HG03025 (cell line): ENCODE results near the gene CEMIP.

Source experiments
- ATAC-seq: cut with Tn5 transposase; IDR thresholded peaks from one replicate; pipeline ENCODE4 v1.9.1; 2021; ENCODE audit warnings: mild to moderate bottlenecking, moderate library complexity; ENCODE audit not compliant: unreplicated experiment, low FRiP score

The CEMIP gene

GRCh38 chr15:80880086-80880485 lies 100.9 kb downstream of the CEMIP start:
- no peak for ATAC-seq

GRCh38 chr15:80883641-80884040 lies 104.5 kb downstream of the CEMIP start:
- no peak for ATAC-seq

- ATAC-seq, result no peak
Observed at GRCh38 chr15:80885016-80885579, 105.9 kb downstream of the CEMIP start.

GRCh38 chr15:80887148-80887547 lies 108.0 kb downstream of the CEMIP start:
- ATAC-seq, result no peak

GRCh38 chr15:80888846-80889245 lies 109.7 kb downstream of the CEMIP start:
- ATAC-seq, result no peak

- ATAC-seq, result no peak
Observed at GRCh38 chr15:80890341-80891005, 111.3 kb downstream of the CEMIP start.

- no peak for ATAC-seq
Observed at GRCh38 chr15:80891006-80891405, 111.8 kb downstream of the CEMIP start.

GRCh38 chr15:80892414-80892813 lies 113.2 kb downstream of the CEMIP start:
- no peak for ATAC-seq

GRCh38 chr15:80893777-80894176 lies 114.6 kb downstream of the CEMIP start:
- ATAC-seq, result no peak

GRCh38 chr15:80895091-80895490 lies 115.9 kb downstream of the CEMIP start:
- ATAC-seq, result no peak

- ATAC-seq, result no peak
Observed at GRCh38 chr15:80895965-80896364, 116.8 kb downstream of the CEMIP start.

- ATAC-seq, result no peak
Observed at GRCh38 chr15:80898040-80898439, 118.9 kb downstream of the CEMIP start.

- no peak for ATAC-seq
Observed at GRCh38 chr15:80902298-80902801, 123.2 kb downstream of the CEMIP start.

GRCh38 chr15:80904998-80905397 lies 125.8 kb downstream of the CEMIP start:
- ATAC-seq, result no peak

GRCh38 chr15:80906159-80906766 lies 127.1 kb downstream of the CEMIP start:
- ATAC-seq, result no peak

- no peak for ATAC-seq
Observed at GRCh38 chr15:80911821-80912220, 132.7 kb downstream of the CEMIP start.

- ATAC-seq, result no peak
Observed at GRCh38 chr15:80912673-80913072, 133.5 kb downstream of the CEMIP start.

GRCh38 chr15:80913541-80913940 lies 134.4 kb downstream of the CEMIP start:
- no peak for ATAC-seq

- no peak for ATAC-seq
Observed at GRCh38 chr15:80915472-80915871, 136.3 kb downstream of the CEMIP start.

GRCh38 chr15:80916056-80916455 lies 136.9 kb downstream of the CEMIP start:
- ATAC-seq, result no peak

- no peak for ATAC-seq
Observed at GRCh38 chr15:80918196-80918783, 139.1 kb downstream of the CEMIP start.
